Measurements from ENCODE around the gene NT5DC1. TPM values are rescaled to one million over a fixed set of nuclear protein-coding genes. Genes with fewer than 3 reads are reported as not detected.
"Not testable (repeated sequence)": the region's sequence is repeated elsewhere in the genome, so short reads cannot be mapped to it uniquely, and the experiment has no call there.

NT5DC1 gene
- total RNA-seq, 2 donors from 2014 or later: 37.5 to 47.1 TPM

DNA sequence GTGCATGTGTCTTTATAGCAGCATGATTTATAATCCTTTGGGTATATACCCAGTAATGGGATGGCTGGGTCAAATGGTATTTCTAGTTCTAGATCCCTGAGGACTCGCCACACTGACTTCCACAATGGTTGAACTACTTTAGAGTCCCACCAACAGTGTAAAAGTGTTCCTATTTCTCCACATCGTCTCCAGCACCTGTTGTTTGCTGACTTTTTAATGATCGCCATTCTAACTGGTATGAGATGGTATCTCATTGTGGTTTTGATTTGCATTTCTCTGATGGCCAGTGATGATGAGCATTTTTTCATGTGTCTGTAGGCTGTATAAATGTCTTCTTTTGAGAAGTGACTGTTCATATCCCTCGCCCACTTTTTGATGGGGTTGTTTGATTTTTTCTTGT, 184.3 kb downstream of the NT5DC1 start:
- not testable (repeated sequence) for H3K27me3 Mint-ChIP-seq; H3K9me3 Mint-ChIP-seq; H3K27ac Mint-ChIP-seq; ATAC-seq (replicated peaks); H3K4me3 Mint-ChIP-seq; H3K36me3 Mint-ChIP-seq (ENCODE audit: low read depth); H3K4me1 Mint-ChIP-seq

- no peak overlapping the region for H3K27ac Mint-ChIP-seq
- no peak overlapping the region for H3K4me3 Mint-ChIP-seq
- H3K4me1 Mint-ChIP-seq: no peaks in the 10 kb centered on the region
Measured at GRCh38 chr6:116286773-116287358, 186.2 kb downstream of the NT5DC1 start.

DNA sequence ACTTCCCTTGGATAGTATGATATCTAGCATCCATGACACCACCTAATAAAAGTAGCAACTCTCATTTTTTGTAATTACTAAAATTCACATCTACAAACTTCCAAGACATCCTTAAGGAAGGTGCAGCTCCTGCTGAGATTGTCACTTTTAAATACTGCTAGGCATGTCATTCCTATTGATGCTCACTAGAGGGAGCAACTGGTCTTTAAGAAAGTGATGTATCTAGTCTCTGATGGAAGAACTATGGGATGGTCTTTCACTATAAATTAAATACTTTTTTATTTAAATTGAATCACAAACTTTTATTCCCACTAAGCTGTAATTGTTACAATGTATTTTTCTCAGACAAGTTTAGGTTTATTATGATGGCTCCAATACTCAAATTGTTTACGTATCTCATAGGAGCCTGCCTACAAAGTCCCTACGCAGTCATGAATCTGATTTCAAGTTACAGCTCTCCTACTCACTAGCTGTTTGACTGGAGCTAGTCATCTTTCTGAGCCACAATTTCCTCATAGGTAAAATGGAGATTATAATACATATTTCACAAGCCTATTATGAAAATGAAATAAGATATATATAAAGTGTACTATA, 187.1 kb downstream of the NT5DC1 start:
- Mint-ChIP-seq H3K27me3 (no peaks in the 10 kb centered on the region), H3K4me3 (no peak overlapping the region), H3K27ac (no peak overlapping the region), H3K9me3 (no peaks in the 10 kb centered on the region), H3K36me3 (ENCODE audit: low read depth) (no peaks in the 10 kb centered on the region), H3K4me1 (no peaks in the 10 kb centered on the region)
- ATAC-seq (replicated peaks): no peak

More at GRCh38 chr6:116286773-116287358, 186.2 kb downstream of the NT5DC1 start:
- Mint-ChIP-seq H3K9me3 (no peaks in the 10 kb centered on the region), H3K27me3 (no peaks in the 10 kb centered on the region), H3K36me3 (ENCODE audit: low read depth) (no peaks in the 10 kb centered on the region)
- ATAC-seq (replicated peaks): no peak

DNA sequence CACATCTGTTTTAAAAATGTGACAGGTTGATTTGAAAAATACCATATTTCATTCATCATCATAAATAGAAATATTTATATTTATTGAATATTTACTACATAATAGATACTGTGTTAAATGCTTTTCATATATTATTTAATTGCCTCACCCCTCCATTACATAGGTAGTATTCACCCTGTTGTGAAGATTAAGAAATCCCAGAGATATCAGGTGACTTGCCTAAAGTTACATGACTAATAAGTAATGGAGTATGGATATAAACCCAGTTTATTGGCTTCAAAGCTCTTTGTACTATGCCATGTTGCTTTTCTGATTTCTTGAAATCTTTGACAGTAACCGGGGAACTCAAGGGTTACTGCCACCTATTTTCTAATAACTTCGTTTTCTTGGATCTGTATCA, 189.2 kb downstream of the NT5DC1 start:
- Mint-ChIP-seq H3K27me3 (no peaks in the 10 kb centered on the region), H3K9me3 (no peaks in the 10 kb centered on the region), H3K27ac (no peak overlapping the region), H3K4me1 (no peaks in the 10 kb centered on the region), H3K4me3 (no peak overlapping the region), H3K36me3 (ENCODE audit: low read depth) (no peaks in the 10 kb centered on the region)
- no peak for ATAC-seq (replicated peaks)

DNA sequence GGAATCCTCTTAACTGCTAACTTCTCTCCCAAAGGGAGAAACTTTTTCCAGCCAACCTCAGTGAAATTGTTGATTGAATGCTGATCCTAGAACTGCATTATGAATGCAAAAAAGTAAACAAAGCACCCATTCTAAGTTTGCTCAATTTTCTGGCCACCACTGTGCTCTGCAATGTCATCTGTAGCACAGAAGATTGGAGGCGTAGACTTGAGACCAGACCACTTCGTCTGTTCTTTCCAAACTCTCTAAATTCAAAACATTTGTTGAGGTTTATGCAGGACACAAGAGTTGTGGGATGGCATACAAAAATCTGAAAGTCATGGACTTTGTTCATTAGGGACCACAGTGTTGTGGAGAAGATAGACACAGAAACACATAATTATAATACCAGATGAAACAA, 190.1 kb downstream of the NT5DC1 start:
- Mint-ChIP-seq H3K4me3 (no peak overlapping the region), H3K4me1 (no peaks in the 10 kb centered on the region), H3K27ac (no peak overlapping the region), H3K36me3 (ENCODE audit: low read depth) (no peaks in the 10 kb centered on the region), H3K27me3 (no peaks in the 10 kb centered on the region), H3K9me3 (no peaks in the 10 kb centered on the region)
- ATAC-seq (replicated peaks): no peak

DNA sequence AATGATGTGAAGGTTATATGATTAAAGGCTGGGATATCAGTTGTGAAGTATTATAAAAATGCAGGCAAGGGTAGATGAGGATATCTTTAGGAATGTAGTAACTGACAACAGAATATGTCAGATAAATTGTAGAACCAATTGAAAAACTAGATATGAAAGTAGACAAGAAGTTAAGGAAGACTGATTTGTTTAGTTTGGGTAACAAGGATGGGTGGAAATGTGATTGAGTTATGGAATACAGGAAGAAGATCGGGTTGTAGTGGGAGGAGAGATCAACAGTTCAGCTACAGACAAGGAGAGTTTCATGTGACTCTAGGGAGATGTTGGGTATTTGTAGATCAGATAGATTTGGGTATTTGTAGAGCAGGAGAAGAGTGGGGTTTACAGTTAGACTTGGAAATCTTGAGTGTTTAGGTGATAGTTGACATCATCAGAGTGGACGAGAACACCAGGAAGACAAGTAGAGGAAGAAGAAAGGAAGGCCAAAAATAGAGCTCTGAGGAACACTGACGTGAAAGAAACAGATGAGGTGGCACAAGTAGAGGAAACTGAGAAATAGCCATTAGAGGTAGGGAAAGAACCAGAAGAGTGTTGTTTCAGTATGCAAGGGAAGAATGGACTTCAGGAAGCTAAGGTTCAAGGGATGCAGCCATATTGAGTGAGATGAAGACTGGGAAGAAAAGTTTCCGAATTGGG, 191.2 kb downstream of the NT5DC1 start:
- Mint-ChIP-seq H3K4me3 (no peak overlapping the region), H3K4me1 (no peaks in the 10 kb centered on the region), H3K27ac (no peak overlapping the region), H3K27me3 (no peaks in the 10 kb centered on the region), H3K9me3 (no peaks in the 10 kb centered on the region), H3K36me3 (ENCODE audit: low read depth) (no peaks in the 10 kb centered on the region)
- no peak for ATAC-seq (replicated peaks)

DNA sequence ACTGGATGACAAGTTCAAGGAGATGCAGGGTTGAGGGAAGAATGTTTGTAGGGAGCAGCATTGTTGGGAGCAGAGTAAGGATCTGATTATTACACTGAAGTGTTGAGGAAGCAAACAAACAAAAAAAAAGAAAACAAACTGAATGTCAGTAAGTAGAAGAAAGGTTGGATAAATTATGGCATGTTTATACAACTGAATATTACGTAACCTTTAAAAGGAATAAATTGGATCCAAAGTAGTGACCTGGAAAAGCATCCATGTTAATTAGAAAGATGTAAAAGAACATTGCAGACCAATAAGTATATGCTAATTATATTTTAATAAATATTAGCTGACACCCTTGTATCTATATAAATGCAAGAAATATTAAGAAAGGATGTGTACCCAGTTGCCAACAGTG, 191.9 kb downstream of the NT5DC1 start:
- H3K4me3 Mint-ChIP-seq: no peak overlapping the region

DNA sequence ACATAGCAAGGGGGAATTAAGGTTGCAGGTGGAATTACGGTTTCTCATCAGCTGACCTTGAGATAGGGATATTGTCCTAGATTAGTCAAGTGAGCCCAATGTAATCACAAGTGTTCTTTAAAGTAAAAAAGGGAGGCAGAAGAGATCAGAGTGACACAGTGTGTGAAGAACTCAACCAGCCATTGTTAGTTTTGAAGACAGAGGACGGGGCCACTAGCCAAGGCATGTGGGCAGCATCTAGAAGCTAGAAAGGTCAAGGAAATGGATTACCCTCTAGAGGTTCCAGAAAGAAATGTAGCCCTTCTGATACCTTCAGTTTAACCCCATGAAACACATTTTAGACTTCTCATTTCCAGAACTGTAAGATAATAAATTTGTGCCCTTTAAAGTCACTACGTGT, 197.6 kb downstream of the NT5DC1 start:
- Mint-ChIP-seq H3K27ac (no peak overlapping the region), H3K4me3 (no peak overlapping the region), H3K36me3 (ENCODE audit: low read depth) (no peaks in the 10 kb centered on the region), H3K4me1 (no peaks in the 10 kb centered on the region), H3K9me3 (no peaks in the 10 kb centered on the region), H3K27me3 (no peaks in the 10 kb centered on the region)
- ATAC-seq (replicated peaks): no peak

More for the DNA sequence above, 191.9 kb downstream of the NT5DC1 start:
- Mint-ChIP-seq H3K9me3 (no peaks in the 10 kb centered on the region), H3K4me1 (no peaks in the 10 kb centered on the region), H3K36me3 (ENCODE audit: low read depth) (no peaks in the 10 kb centered on the region), H3K27ac (no peak overlapping the region), H3K27me3 (no peaks in the 10 kb centered on the region)
- ATAC-seq (replicated peaks): no peak

- H3K36me3 Mint-ChIP-seq (ENCODE audit: low read depth): no peaks in the 10 kb centered on the region
Measured at GRCh38 chr6:116298973-116299372, 198.3 kb downstream of the NT5DC1 start.

More at GRCh38 chr6:116298973-116299372, 198.3 kb downstream of the NT5DC1 start:
- no peaks in the 10 kb centered on the region for H3K4me1 Mint-ChIP-seq
- no peaks in the 10 kb centered on the region for H3K27me3 Mint-ChIP-seq
- H3K9me3 Mint-ChIP-seq: no peaks in the 10 kb centered on the region
- H3K4me3 Mint-ChIP-seq: no peak overlapping the region
- no peak overlapping the region for H3K27ac Mint-ChIP-seq
- no peak for ATAC-seq (replicated peaks)

Other genes starting within 250 kb of the NT5DC1 start
- gene FRK, start 40.0 kb upstream of the NT5DC1 start, total RNA-seq: under 1 TPM; 0.05 to 0.06 TPM
- not detected for gene COL10A1, start 25.3 kb downstream of the NT5DC1 start, total RNA-seq
- gene TSPYL4, start 153.2 kb downstream of the NT5DC1 start, total RNA-seq: 10 to 100 TPM; 10.3 to 13.1 TPM
- 10 to 100 TPM; 47.9 to 64.6 TPM for gene TSPYL1, start 179.1 kb downstream of the NT5DC1 start, total RNA-seq

All from activated T-helper 17 cell treated with anti-CD3 and anti-CD28 coated beads, Interleukin-2, amount 50 U/mL, for 72 hours (primary cell).